Measurements from ENCODE around the gene KMT2C.
"Not testable (repeated sequence)": the region's sequence is repeated elsewhere in the genome, so short reads cannot be mapped to it uniquely, and the experiment has no call there.

The KMT2C gene

DNA sequence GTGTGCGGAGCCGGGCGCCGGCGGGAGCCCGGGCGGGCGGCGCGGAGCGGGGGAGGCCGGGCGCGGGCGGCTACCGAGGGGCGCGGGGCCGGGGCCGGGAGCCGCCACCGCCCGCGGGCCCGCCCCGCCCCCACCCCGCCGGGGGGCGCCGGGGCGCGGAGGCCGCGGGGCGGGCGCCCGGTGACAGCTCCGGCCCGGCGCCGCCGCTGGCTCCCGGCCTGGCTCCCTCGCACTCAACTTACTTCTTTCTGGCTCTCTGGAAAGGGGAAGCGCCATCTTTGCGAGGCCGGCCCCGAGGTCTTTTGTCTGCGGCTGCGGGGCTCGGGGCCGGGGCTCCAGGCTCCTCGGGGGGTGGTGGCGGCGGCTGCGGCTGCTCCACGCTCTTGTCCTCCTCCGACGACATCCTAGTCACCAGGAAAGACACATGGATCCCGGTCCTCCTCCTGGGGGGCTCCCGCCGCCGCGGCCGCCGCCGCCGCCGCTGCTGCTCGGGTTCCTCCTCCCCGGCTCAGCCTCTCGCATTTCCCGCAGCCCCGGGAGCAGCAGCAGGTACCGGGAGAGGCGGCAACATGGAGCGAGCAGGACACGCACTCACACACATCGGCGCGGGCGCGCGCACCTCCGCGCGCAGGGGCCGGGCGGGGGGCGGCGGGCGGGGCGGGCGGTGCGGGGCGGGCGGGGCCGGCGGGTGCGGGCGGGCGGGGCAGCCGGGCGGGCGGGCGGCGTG lies at the start of gene KMT2C:
Gene KMT2C (minus strand): TSS at position 620 of the 727 bp plus-strand sequence. CDS start 217 bp downstream, at position 403.
- H3K27ac ChIP-seq = peak within 1 kb of the TSS; percentile 95 to 99
- peak within 1 kb of the TSS; percentile 97 for H3K4me3 ChIP-seq
- TF ChIP-seq, protein P1, sequence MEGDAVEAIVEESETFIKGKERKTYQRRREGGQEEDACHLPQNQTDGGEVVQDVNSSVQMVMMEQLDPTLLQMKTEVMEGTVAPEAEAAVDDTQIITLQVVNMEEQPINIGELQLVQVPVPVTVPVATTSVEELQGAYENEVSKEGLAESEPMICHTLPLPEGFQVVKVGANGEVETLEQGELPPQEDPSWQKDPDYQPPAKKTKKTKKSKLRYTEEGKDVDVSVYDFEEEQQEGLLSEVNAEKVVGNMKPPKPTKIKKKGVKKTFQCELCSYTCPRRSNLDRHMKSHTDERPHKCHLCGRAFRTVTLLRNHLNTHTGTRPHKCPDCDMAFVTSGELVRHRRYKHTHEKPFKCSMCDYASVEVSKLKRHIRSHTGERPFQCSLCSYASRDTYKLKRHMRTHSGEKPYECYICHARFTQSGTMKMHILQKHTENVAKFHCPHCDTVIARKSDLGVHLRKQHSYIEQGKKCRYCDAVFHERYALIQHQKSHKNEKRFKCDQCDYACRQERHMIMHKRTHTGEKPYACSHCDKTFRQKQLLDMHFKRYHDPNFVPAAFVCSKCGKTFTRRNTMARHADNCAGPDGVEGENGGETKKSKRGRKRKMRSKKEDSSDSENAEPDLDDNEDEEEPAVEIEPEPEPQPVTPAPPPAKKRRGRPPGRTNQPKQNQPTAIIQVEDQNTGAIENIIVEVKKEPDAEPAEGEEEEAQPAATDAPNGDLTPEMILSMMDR (IDR thresholded peaks at IDR 0.05) = no peak
- DNase-seq (ENCODE audit: low spot score) = no peak

- no peak overlapping the region for H3K4me3 ChIP-seq
- TF ChIP-seq, protein P1 (IDR thresholded peaks at IDR 0.05) = no peak
- no peak for DNase-seq (ENCODE audit: low spot score)
- H3K27ac ChIP-seq = no peak overlapping the region
These were observed 45.3 kb upstream of the KMT2C start for GRCh38 chr7:152481082-152481481.

GRCh38 chr7:152480664-152481063 lies 44.9 kb upstream of the KMT2C start:
- Histone ChIP-seq H3K4me3 (no peak overlapping the region), H3K27ac (no peak overlapping the region)
- TF ChIP-seq, protein P1 (IDR thresholded peaks at IDR 0.05) = no peak
- no peak for DNase-seq (ENCODE audit: low spot score)

DNA sequence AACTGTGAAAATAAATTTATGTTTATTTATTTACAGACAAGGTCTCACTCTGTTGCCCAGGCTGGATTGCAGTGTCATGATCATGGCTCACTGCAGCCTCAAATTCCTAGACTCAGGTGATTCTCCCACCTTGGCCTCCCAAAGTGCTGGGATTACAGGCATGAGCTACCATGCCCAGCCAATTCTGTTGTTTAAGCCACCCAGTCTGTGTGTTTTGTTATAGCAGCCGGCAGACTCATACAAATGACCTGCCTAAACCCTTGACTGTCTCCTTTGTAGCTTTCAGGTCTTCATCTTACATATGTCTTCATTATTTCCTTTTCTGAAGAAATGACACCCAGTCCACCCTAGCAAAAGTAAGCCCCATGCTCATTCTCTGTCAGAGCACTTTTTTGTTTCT lies 43.8 kb upstream of the KMT2C start:
- DNase-seq (ENCODE audit: low spot score) = no peak
- Histone ChIP-seq H3K4me3 (no peak overlapping the region), H3K27ac (no peak overlapping the region)
- TF ChIP-seq, protein P1 (IDR thresholded peaks at IDR 0.05) = no peak

DNA sequence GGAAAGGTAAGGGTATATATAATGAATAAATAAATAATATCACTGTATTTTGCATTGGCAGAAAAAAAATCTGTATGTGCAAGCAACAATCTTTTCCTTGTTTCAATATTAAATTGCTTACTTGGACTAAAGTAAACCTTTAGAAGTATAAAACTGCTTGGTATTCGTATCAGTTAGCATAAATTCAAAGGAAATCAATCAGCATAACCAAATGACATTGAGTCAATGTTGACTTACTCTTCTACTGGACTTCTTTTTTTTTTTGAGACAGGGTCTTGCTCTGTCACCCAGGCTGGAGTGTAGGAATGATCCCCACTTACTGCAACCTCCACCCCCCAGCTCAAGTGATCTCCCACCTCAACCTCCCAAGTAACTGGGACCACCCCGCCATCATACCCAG lies 42.3 kb upstream of the KMT2C start:
- Histone ChIP-seq H3K27ac (no peak overlapping the region), H3K4me3 (no peak overlapping the region)
- DNase-seq (ENCODE audit: low spot score) = no peak
- TF ChIP-seq, protein P1 (IDR thresholded peaks at IDR 0.05) = no peak

GRCh38 chr7:152477079-152477478 lies 41.3 kb upstream of the KMT2C start:
- Histone ChIP-seq H3K27ac (no peak overlapping the region), H3K4me3 (no peak overlapping the region)
- DNase-seq (ENCODE audit: low spot score) = no peak
- TF ChIP-seq, protein P1 (IDR thresholded peaks at IDR 0.05) = no peak

DNA sequence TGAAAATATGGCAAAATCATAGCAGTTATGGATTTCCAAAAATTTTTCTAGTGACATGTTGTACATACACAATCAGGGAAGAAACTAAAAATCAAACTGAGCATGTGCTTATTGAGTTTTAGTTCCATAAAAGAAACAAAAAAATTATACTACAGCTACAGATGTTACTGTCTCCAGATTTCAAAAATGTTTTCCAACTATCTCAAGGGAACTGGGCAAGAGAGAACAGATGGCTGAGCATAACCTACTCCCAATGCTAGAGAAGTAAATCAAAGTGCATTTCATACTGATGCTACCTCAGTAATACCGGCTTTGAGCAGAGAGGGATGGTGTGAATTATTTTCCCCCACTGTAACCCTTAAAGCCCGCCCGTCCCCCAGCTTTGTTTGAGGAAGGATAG lies 40.7 kb upstream of the KMT2C start:
- no peak for DNase-seq (ENCODE audit: low spot score)
- Histone ChIP-seq H3K4me3 (no peak overlapping the region), H3K27ac (no peak overlapping the region)
- TF ChIP-seq, protein P1 (IDR thresholded peaks at IDR 0.05) = no peak

DNA sequence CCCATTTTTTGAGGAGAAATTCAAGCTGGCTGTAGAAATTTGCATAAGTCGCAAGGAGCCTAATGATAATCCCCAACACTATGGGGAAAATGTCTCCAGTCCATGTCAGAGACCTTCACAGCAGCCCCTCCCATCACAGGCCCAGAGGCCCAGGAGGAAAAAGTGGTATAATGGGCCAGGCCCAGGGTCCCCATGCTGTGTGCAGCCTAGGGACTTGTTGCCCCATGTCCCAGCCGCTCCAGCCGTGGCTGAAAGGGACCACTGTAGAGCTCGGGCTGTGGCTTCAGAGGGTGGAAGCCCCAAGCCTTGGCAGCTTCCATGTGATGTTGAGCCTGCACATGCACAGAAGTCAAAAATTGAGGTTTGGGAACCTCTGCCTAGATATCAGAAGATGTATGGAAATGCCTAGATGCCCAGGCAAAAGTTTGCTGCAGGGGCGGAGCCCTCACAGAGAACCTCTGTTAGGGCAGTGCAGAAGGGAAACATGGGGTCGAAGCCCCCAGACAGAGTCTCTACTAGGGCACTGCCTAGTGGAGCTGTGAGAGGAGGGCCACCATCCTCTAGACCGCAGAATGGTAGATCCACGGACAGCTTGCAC lies 35.3 kb upstream of the KMT2C start:
- not testable (repeated sequence) for H3K4me3 ChIP-seq; DNase-seq (ENCODE audit: low spot score); H3K27ac ChIP-seq

GRCh38 chr7:152470251-152471022 lies 34.6 kb upstream of the KMT2C start:
- not testable (repeated sequence) for H3K27ac ChIP-seq; H3K4me3 ChIP-seq; DNase-seq (ENCODE audit: low spot score)

- DNase-seq (ENCODE audit: low spot score); H3K4me3 ChIP-seq; H3K27ac ChIP-seq: not testable (repeated sequence)
These were observed 33.8 kb upstream of the KMT2C start for GRCh38 chr7:152469576-152469975.
